ENCODE measurements around the gene MRPS15.

The MRPS15 gene

DNA sequence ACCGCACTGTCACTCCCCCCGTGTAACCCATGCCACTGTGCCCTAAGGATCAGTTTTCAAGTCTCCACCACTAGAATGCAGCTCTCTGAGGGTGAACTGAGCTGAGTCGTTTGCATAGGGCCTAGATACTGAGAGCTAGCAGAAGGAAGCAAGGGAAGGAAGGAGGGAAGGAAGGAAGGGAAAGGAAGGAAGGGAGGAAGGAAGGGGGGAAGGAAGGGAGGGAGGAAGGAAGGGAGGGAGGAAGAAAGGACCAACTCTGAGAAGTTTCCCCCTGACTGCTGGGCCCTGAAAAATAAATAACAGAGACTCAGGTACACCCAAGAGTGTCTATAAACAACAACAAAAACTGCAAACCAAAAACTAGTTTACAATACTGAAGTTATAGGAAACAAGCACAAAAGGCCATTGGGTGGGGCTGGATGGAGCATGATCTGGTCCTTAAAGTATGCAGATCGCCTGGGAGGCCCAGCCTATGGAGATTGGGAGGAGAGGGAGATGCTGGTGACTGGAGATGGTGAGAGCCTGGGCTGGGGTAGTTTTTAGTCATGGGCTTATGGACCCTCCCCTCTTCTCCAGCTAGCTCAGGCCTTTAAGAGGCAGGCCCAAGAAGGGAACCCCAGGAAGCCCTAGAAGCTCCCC lies 1.7 kb upstream of the MRPS15 start:
- no peak for DNase-seq
- Histone ChIP-seq H3K4me3 (ENCODE audit: low read depth, low read length) (no peak overlapping the region), H3K27me3 (no peaks in the 10 kb centered on the region), H3K9me3 (no peaks in the 10 kb centered on the region), H3K4me1 (no peaks in the 10 kb centered on the region), H3K36me3 (peaks cover 2% of the 10 kb centered on the region)
- TF ChIP-seq, protein P1, sequence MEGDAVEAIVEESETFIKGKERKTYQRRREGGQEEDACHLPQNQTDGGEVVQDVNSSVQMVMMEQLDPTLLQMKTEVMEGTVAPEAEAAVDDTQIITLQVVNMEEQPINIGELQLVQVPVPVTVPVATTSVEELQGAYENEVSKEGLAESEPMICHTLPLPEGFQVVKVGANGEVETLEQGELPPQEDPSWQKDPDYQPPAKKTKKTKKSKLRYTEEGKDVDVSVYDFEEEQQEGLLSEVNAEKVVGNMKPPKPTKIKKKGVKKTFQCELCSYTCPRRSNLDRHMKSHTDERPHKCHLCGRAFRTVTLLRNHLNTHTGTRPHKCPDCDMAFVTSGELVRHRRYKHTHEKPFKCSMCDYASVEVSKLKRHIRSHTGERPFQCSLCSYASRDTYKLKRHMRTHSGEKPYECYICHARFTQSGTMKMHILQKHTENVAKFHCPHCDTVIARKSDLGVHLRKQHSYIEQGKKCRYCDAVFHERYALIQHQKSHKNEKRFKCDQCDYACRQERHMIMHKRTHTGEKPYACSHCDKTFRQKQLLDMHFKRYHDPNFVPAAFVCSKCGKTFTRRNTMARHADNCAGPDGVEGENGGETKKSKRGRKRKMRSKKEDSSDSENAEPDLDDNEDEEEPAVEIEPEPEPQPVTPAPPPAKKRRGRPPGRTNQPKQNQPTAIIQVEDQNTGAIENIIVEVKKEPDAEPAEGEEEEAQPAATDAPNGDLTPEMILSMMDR (IDR thresholded peaks at IDR 0.05; ENCODE audit: low read depth, low read length): no peak

DNA sequence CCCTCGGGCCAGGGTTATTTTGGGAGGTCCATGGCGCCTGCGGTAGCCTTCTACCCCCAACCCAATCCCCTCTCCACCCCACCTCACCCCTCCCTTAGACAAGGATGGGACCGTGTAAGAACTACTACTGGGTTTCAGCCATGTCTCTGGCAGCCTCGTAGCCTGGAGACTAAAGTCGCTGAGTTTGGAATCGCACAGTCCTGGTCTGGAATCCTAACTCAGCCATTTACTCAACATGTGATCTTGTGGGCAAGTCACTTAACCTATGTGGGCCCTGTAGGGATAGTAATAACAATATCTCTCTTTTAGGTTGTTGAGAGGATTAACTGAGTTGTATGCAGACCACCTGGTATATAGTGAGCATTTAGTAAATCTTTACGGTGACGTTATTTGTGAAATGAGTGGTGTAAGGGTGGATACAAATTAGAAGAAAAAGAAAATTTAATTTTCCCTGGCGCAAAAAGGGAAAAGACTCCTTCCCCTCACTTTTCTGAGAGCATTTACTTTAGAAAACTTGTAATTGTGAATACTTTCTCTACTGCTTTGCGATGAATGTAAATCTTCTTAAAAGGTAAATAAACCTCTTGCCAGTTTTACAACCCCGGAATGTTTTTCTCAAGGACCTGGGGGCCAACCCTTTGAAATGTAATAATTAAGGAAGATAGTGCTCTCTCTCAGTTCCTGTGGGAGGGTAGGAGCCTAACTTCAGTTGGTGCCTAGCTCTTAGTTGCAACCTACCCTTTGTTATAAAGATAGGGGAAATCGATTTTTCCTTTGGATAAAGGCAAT lies 615 bp upstream of the MRPS15 start:
- H3K9me3 ChIP-seq: no peaks in the 10 kb centered on the region
- no peaks in the 10 kb centered on the region for H3K4me1 ChIP-seq
- DNase-seq: no peak
- H3K36me3 ChIP-seq: peaks cover 8% of the 10 kb centered on the region
- no peaks in the 10 kb centered on the region for H3K27me3 ChIP-seq
- TF ChIP-seq, protein P1 (IDR thresholded peaks at IDR 0.05; ENCODE audit: low read depth, low read length): no peak
- peak overlapping the region; percentile 86 for H3K4me3 ChIP-seq (ENCODE audit: low read depth, low read length)

DNA sequence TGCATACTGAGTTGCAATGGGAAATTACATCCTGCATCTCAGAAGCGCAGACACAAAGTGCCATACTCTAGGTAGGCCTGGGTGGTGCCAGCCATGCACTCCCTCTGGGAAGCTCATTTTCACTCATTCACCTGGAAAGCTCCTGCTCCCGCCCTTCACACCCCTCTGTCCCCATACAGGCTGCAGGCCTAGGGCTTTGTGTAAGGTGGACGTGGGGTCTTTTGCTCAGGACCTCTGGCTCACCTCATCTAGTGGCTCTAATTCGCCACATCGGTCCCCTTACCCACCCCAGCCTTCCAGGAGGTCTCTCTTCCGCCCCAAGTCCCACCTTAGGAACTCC lies 751 bp downstream of the MRPS15 start:
- Histone ChIP-seq H3K4me1 (no peaks in the 10 kb centered on the region), H3K4me3 (ENCODE audit: low read depth, low read length) (peak overlapping the region; percentile 86), H3K36me3 (peaks cover 8% of the 10 kb centered on the region), H3K27me3 (no peaks in the 10 kb centered on the region), H3K9me3 (no peaks in the 10 kb centered on the region)
- TF ChIP-seq, protein P1 (IDR thresholded peaks at IDR 0.05; ENCODE audit: low read depth, low read length): no peak
- no peak for DNase-seq

DNA sequence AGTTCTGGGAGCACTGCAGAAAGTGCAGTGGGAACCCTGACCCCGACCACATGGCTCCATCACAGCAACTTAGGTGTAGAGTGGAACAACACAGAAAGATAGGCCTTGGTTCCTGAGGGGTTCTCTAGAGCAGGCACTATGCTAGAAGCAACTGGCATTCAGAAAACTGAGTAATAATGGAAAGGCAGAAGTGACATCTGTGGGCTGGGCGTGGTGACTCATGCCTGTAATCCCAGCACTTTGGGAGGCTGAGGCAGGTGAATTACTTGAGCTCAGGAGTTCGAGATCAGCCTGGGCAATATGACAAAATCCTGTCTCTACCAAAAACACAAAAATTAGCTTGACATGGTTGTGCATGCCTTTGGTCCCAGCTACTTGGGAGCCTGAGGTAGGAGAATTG lies 5.3 kb downstream of the MRPS15 start:
- peaks cover 16% of the 10 kb centered on the region for H3K36me3 ChIP-seq
- no peaks in the 10 kb centered on the region for H3K27me3 ChIP-seq
- H3K4me1 ChIP-seq: no peaks in the 10 kb centered on the region
- DNase-seq: no peak
- no peak overlapping the region for H3K4me3 ChIP-seq (ENCODE audit: low read depth, low read length)
- no peaks in the 10 kb centered on the region for H3K9me3 ChIP-seq
- TF ChIP-seq, protein P1 (IDR thresholded peaks at IDR 0.05; ENCODE audit: low read depth, low read length): no peak

DNA sequence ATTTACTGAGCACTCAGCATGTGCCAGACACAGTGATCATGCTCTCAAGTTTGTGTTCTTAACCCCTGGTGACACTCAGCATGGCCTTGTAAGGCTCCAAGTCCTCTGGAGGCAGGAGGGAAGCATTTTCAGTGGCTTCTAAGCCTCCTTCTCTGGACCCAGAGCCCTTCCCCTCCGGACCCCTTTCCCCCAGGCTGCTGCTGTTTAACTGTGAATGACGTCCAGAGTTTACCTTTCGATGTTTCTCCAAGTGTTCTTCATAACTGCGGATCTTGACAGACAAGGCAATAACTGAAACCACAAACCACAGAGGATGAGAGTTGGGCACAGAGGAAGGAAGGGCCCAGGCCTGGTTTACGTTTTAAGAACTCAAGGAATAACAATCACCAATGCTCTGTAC lies 6.5 kb downstream of the MRPS15 start:
- DNase-seq: no peak
- TF ChIP-seq, protein P1 (IDR thresholded peaks at IDR 0.05; ENCODE audit: low read depth, low read length): no peak
- peaks cover 16% of the 10 kb centered on the region for H3K36me3 ChIP-seq
- no peaks in the 10 kb centered on the region for H3K4me1 ChIP-seq
- H3K9me3 ChIP-seq: no peaks in the 10 kb centered on the region
- no peaks in the 10 kb centered on the region for H3K27me3 ChIP-seq
- no peak overlapping the region for H3K4me3 ChIP-seq (ENCODE audit: low read depth, low read length)

DNA sequence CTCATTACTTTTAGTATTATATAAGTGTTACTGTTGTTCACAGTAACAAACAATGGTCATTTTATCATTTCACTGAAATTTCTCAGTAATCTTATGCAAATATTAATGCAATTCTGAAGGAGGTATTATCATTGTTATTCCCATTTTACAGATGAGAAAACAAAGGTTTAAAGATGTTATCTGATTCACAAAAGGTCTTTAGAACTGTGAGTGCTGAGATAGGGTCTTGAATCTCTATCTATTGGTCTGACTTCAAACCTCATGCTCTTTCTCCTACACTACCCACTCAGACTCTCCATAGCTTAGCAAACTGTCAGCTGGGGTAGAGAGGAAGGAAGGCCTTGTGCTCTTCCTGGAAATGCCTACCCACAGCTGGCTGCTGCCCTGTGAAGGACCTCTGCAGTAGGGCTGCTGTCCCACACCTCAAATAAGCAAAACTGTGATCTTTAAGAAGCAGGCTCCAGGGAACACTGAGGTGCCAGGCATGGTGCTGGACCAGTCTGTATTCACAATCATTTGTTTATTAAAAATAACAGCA lies 7.7 kb downstream of the MRPS15 start:
- H3K27me3 ChIP-seq: no peaks in the 10 kb centered on the region
- no peaks in the 10 kb centered on the region for H3K9me3 ChIP-seq
- DNase-seq: no peak
- no peak overlapping the region for H3K4me3 ChIP-seq (ENCODE audit: low read depth, low read length)
- TF ChIP-seq, protein P1 (IDR thresholded peaks at IDR 0.05; ENCODE audit: low read depth, low read length): no peak
- no peaks in the 10 kb centered on the region for H3K4me1 ChIP-seq
- peaks cover 16% of the 10 kb centered on the region for H3K36me3 ChIP-seq
